ENCODE measurements around the gene EFNA5. TPM values are rescaled to one million over a fixed set of nuclear protein-coding genes. Genes with fewer than 3 reads are reported as not detected.

Gene EFNA5
- total RNA-seq, 1 experiment from 2014 or later, result 51.2 TPM

DNA sequence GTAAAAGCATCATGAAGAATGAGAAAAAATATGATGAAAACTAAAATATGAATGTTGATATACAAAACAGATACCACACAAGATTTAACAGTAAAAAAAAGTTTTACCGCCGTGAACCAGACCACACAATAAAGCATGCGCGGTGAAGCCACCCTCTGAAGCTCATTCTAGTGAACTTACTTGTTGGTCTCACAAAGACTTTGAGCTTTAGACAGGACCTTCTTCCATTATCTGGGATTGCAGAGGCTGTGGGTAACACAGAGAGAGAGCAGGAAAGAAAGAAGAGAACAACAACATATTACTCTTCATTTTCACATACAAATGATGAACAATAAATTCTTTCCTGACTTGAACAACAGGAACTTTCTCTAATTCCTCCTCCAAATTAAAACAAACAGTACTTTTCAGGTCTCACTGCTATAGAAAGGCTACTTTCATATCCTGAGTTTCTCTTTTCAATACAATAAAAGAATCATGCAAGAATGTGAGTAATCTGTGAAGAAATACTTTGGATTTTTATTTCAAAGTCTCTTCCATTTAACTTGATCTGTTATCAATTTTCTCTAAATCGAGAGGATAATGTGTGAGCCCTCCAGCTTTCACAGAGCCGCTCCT, 283.1 kb downstream of the EFNA5 start:
- H3K4me1 Mint-ChIP-seq (ENCODE audit: insufficient read depth, unreplicated experiment), result peaks cover 50% of the 10 kb centered on the region
- H3K36me3 Mint-ChIP-seq (ENCODE audit: insufficient read depth, unreplicated experiment), result peaks cover 32% of the 10 kb centered on the region
- TSS peak; percentile 23 for BruUV-seq (replicated peaks)
- intact Hi-C loops (cut with micrococcal nuclease), result loop anchor here (1.0 to 2.0 kb wide), 4 partner anchors 43 to 285 kb away; no protein-coding TSS in a partner anchor
- H3K9me3 Mint-ChIP-seq (ENCODE audit: unreplicated experiment), result no peaks in the 10 kb centered on the region
- CTCF ChIA-PET, result interaction anchor here (0.5 to 1.4 kb wide), 4 partner anchors 47 to 315 kb away, joined by 3 to 4 read pairs (median 3); no protein-coding TSS in a partner anchor
- POLR2A ChIA-PET, result interaction anchor here (0.7 to 4.2 kb wide), 20 partner anchors 19 to 1093 kb away, joined by 3 to 31 read pairs (median 5); no protein-coding TSS in a partner anchor
- H3K27ac Mint-ChIP-seq (ENCODE audit: low read depth, unreplicated experiment), result peak overlapping the region; percentile 75
- no peaks in the 10 kb centered on the region for H3K27me3 Mint-ChIP-seq (ENCODE audit: insufficient read depth, unreplicated experiment)
- no peak for DNase-seq (ENCODE audit: unreplicated experiment)
- peak overlapping the region; percentile 57 for H3K4me3 Mint-ChIP-seq (ENCODE audit: unreplicated experiment)
- TF ChIP-seq, protein P1, sequence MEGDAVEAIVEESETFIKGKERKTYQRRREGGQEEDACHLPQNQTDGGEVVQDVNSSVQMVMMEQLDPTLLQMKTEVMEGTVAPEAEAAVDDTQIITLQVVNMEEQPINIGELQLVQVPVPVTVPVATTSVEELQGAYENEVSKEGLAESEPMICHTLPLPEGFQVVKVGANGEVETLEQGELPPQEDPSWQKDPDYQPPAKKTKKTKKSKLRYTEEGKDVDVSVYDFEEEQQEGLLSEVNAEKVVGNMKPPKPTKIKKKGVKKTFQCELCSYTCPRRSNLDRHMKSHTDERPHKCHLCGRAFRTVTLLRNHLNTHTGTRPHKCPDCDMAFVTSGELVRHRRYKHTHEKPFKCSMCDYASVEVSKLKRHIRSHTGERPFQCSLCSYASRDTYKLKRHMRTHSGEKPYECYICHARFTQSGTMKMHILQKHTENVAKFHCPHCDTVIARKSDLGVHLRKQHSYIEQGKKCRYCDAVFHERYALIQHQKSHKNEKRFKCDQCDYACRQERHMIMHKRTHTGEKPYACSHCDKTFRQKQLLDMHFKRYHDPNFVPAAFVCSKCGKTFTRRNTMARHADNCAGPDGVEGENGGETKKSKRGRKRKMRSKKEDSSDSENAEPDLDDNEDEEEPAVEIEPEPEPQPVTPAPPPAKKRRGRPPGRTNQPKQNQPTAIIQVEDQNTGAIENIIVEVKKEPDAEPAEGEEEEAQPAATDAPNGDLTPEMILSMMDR (IDR thresholded peaks at IDR 0.05; ENCODE audit: unreplicated experiment), result no peak

DNA sequence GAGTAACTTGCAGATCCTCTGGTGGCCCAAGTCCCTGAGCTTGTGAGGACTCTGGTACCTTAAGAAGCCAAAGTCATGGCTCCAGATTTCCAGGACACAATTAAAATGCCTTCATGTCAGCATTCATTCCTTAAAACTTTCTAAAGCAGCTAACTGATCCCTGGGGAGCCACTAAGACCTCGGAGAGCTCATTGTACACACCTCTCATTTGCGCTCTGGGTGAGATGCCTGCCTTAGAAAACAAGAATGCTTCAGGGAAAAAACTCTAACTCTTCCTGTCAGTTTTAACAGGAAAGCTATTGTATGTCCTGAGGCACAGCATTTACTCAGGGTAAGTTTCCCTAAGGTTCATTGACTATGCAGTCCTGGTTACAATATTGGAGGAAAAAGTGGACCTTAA, 285.0 kb downstream of the EFNA5 start:
- no peak overlapping the region for H3K27ac Mint-ChIP-seq (ENCODE audit: low read depth, unreplicated experiment)
- TF ChIP-seq, protein P1 (IDR thresholded peaks at IDR 0.05; ENCODE audit: unreplicated experiment), result no peak
- no peak for DNase-seq (ENCODE audit: unreplicated experiment)
- no peak overlapping the region for H3K4me3 Mint-ChIP-seq (ENCODE audit: unreplicated experiment)
- peaks cover 35% of the 10 kb centered on the region for H3K36me3 Mint-ChIP-seq (ENCODE audit: insufficient read depth, unreplicated experiment)
- intact Hi-C loops (cut with micrococcal nuclease), result no loop called here
- H3K27me3 Mint-ChIP-seq (ENCODE audit: insufficient read depth, unreplicated experiment), result no peaks in the 10 kb centered on the region
- peaks cover 59% of the 10 kb centered on the region for H3K4me1 Mint-ChIP-seq (ENCODE audit: insufficient read depth, unreplicated experiment)
- POLR2A ChIA-PET, result interaction anchor here (0.6 to 4.2 kb wide), 3 partner anchors 44 to 137 kb away, joined by 3 to 31 read pairs (median 4); no protein-coding TSS in a partner anchor
- no TSS peak for BruUV-seq (replicated peaks)
- CTCF ChIA-PET, result no interaction called here
- H3K9me3 Mint-ChIP-seq (ENCODE audit: unreplicated experiment), result no peaks in the 10 kb centered on the region

DNA sequence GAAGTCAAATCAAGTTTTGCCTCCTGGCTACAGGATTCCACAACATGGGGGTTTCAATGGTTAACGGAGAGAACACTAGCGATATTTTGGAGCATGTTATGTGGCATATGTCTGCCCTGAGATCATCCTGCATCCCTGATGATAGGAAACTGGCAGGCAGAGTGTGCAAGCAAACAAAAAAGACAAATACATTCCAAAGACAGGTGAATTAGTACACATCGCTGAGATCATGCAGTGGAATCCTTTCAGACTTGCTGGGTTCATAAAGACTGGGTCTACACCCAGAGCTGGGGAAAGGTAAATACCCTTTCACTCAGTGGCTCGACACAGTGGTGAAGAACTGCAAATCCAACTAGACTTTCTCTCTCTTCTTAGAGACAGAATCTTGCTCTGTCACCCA, 286.5 kb downstream of the EFNA5 start:
- H3K9me3 Mint-ChIP-seq (ENCODE audit: unreplicated experiment), result no peaks in the 10 kb centered on the region
- BruUV-seq (replicated peaks), result no TSS peak
- H3K4me3 Mint-ChIP-seq (ENCODE audit: unreplicated experiment), result no peak overlapping the region
- ChIA-PET CTCF (interaction anchor here (0.6 to 1.3 kb wide), 4 partner anchors 13 to 190 kb away, joined by 3 to 6 read pairs (median 5); no protein-coding TSS in a partner anchor), POLR2A (interaction anchor here (0.6 to 1.3 kb wide), 4 partner anchors 45 to 336 kb away, joined by 3 to 4 read pairs (median 4); no protein-coding TSS in a partner anchor)
- H3K4me1 Mint-ChIP-seq (ENCODE audit: insufficient read depth, unreplicated experiment), result peaks cover 59% of the 10 kb centered on the region
- peaks cover 40% of the 10 kb centered on the region for H3K36me3 Mint-ChIP-seq (ENCODE audit: insufficient read depth, unreplicated experiment)
- intact Hi-C loops (cut with micrococcal nuclease), result loop anchor here (5.0 kb wide), 1 partner anchor 83 kb away; no protein-coding TSS in a partner anchor
- no peak for DNase-seq (ENCODE audit: unreplicated experiment)
- no peak overlapping the region for H3K27ac Mint-ChIP-seq (ENCODE audit: low read depth, unreplicated experiment)
- no peaks in the 10 kb centered on the region for H3K27me3 Mint-ChIP-seq (ENCODE audit: insufficient read depth, unreplicated experiment)
- TF ChIP-seq, protein P1 (IDR thresholded peaks at IDR 0.05; ENCODE audit: unreplicated experiment), result no peak

GRCh38 chr5:107383414-107383813, 287.3 kb downstream of the EFNA5 start:
- H3K27me3 Mint-ChIP-seq (ENCODE audit: insufficient read depth, unreplicated experiment), result no peaks in the 10 kb centered on the region
- TF ChIP-seq, protein P1 (IDR thresholded peaks at IDR 0.05; ENCODE audit: unreplicated experiment), result no peak
- H3K4me1 Mint-ChIP-seq (ENCODE audit: insufficient read depth, unreplicated experiment), result peaks cover 50% of the 10 kb centered on the region

More at GRCh38 chr5:107383414-107383813, 287.3 kb downstream of the EFNA5 start:
- Mint-ChIP-seq H3K27ac (ENCODE audit: low read depth, unreplicated experiment) (peak overlapping the region; percentile 59), H3K36me3 (ENCODE audit: insufficient read depth, unreplicated experiment) (peaks cover 47% of the 10 kb centered on the region), H3K4me3 (ENCODE audit: unreplicated experiment) (peak overlapping the region; percentile 40), H3K9me3 (ENCODE audit: unreplicated experiment) (no peaks in the 10 kb centered on the region)
- POLR2A ChIA-PET, result interaction anchor here (0.5 to 3.0 kb wide), 9 partner anchors 44 to 194 kb away, joined by 3 to 10 read pairs (median 4); no protein-coding TSS in a partner anchor
- CTCF ChIA-PET, result no interaction called here
- peak; percentile 85 for DNase-seq (ENCODE audit: unreplicated experiment)
- no TSS peak for BruUV-seq (replicated peaks)
- intact Hi-C loops (cut with micrococcal nuclease), result loop anchor here (5.0 kb wide), 1 partner anchor 84 kb away; no protein-coding TSS in a partner anchor

Data from MCF 10A (cell line).